Stromal cell of bone marrow (primary cell): ENCODE data around the gene NTF4.
"Not testable (repeated sequence)": the region's sequence is repeated elsewhere in the genome, so short reads cannot be mapped to it uniquely, and the experiment has no call there.

Experiments used
- DNase-seq: peaks from one replicate; pipeline ENCODE4 v3.0.0-alpha.2; 2012; ENCODE audit warnings: low read depth

NTF4 gene

DNA sequence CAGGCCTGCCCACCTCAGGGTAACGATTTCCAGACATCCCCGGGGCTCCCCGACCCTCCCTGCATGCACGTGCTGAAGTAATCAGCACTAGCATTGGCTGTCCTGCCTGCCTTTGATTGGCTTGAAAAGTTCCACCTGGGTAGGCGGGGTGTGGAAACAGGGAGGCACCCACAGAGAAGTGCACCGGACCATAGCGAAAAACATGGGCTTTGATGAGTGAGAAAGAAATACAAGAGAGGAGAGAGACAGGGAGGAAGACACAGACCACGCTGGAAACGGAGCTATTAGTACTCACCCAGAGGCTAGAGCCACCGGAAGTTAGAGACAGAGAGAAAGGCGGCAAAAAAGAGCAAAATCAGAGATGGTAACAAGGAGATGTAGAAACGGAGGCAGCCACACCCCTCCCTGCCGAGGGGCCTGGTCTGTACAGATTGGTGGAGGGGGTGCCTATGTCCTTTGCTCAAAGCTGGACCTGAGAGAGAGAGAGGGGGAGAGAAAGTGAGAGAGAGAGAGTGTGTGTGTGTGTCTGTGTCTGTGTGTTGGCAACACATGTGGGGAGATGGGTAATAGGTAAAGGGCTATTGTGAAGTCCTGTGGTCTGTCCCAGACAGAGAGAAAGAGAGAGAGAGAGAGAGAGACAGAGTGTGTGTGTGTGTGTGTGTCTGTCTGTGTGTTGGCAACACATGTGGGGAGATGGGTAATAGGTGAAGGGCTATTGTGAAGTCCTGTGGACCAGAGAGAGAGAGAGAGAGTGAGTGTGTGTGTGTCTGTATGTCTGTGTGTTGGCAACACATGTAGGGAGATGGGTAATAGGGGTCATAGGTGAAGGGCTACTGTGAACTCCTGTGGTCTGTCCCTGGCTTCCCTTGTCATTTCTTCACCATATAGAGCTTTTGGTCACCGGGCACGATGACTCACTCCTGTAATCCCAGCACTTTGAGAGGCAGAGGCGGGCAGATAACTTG is 43.4 kb downstream of the NTF4 start:
- no peak for DNase-seq

DNA sequence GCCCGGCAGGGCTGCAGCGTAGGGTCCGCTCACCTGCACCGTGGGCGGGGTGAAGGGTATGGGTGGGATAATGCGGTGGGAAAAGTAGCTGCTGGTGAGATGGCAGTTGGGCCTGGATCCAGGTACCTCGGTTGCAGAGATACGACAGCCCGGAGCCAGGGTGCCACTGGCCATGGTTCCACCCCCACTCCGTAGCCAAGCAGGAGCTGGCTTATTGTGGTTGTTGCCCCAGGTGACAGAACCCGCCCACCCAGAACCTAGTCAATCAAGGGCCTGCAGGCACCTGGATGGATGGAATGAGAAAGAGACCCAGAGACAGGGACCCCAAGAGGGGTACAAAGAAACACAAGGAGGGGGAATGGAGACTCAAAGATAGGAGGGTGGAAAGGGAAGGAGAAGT is 44.3 kb downstream of the NTF4 start:
- DNase-seq, result no peak

DNA sequence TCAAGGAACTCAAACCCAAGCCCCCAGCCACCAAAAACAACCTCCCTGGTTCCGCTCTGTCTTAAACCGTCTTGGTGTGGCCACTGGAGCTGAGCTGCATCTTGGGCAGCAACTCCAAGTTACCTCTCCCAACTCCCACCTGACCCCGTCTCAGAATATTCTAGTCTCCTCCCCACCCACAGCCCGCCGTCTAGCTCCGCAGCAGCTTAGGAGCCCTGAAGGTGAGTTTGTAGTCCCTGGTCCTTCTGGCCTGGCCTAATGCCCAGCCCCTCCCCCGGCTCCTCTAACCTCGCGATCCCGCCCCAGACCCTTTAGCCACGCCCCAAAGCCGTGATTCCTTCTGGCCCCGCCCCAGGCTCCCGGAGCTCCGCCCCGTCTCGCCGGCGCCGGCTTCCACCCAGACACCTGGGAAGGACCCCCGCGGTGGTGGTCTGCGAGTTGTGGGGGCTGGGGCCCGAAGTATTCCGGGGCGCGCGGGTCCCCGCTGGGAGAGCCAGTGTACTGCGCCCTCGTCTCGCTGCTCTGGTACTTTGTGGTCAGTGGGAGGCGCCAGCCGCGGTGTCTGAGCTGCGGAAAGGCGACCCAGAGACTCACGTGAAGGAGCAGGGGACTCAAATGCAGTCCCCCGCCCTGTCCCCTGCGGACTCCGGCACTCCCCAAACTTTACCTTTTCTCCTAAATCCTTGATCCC is 45.2 kb downstream of the NTF4 start:
- peak; percentile 3 for DNase-seq

DNA sequence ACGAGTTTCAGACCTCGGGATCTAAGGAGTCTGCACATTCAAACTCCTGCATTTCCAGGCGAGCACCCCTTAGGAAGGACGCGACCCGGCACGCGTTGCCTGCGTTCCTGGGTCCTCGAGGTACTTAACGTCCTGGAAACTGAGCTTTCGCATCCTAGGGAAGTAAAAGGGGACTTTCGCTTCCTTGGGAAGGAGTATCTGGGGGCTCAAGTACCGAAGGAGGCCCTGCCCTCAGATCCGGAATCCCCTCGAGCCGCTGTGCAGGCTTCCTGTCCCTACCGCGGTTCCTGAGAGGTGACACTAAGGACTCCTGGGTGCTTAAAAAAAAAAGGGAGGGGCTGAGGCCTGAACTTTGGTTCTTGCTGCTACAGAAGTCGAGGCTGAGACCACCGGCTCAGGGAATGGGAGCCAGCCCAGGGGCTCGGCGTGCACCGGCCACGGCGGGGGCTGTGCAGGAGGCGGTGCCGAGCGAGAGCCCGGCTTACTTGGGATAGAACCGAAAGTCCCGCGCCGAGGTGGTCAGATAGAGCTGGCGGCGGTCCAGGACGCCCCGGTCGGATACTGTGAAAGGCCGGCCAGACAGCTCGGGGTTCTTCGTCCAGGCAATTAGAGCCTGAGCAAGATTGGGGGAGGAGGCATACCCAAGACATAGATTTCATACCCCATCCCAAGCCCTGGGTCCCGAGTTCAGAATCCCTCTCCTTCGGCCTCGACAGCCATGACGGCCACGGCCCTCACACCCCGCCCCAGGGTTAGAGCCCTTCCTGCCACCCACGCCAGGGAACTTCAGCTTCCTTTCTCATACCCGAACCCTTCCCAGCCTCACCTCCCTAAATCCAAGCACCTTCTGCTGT is 46.0 kb downstream of the NTF4 start:
- DNase-seq, result not testable (repeated sequence)

DNA sequence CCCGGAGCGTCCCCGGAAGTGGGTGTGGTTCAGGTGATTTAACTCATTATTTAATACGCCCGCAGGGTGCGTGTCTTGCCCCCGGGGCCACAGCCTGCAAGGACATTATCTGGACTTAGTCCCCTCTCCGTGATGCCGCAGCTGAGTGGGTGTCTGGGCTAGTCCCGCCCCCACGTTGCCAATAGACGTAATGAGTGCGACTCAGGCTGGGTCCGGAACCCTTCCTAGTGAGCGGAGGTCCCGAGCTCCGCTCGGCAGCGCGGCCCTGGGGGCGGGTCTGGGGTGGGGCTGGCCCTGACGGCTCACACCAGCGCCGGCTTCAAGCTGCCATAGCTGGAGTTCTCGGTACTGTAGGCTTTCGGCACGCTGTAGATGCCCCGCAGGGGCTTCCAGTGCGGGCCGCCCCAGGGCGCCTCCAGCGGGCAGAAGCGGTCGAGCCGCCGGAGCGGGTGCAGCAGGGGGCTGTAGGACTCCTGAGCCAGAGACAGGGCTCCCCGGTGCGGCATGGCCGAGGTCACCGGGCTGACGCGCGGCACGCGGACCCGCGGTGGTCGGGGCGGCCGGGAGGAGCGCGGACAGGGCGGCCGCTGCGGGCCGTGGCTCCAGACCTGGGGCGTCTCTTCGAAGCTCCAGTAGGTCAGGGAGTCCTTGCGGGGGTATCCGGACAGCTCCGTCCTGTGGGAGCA is 46.8 kb downstream of the NTF4 start:
- DNase-seq, result no peak

DNA sequence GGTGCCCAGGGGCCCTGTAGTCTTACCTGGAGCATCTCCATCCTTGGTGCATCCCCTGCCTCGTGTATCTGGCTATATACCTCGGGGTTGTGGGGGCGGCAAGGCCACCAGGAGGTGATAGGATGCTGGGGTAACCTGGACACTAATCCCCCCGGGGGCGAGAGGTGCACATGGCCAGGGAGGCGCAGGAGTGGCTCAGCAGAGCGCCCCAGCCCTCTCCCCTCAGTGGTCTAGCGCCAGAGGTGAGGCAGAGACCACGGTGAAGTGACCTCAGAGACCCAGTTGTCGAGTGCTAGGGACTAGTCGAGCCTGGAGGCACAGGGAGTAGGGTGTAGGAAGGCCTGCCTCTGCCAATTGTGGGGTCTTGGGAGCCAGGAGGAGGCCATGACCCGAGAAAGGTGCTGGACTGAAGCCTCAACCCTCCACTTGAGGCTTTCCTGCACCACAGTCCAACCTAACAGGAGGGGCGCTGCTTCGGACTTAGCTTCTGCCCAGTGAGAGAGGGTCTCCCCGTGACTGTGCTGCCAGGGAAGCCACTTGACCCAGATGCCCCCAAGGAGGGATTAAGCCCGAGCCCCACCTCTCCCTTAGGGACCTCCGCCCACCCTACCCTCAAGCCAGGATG is 47.5 kb downstream of the NTF4 start, which contains the start of gene LHB:
LHB (minus strand) TSS at position 51 of the 625 bp plus-strand sequence; CDS start at position 41, 10 bp downstream.
- no peak for DNase-seq

DNA sequence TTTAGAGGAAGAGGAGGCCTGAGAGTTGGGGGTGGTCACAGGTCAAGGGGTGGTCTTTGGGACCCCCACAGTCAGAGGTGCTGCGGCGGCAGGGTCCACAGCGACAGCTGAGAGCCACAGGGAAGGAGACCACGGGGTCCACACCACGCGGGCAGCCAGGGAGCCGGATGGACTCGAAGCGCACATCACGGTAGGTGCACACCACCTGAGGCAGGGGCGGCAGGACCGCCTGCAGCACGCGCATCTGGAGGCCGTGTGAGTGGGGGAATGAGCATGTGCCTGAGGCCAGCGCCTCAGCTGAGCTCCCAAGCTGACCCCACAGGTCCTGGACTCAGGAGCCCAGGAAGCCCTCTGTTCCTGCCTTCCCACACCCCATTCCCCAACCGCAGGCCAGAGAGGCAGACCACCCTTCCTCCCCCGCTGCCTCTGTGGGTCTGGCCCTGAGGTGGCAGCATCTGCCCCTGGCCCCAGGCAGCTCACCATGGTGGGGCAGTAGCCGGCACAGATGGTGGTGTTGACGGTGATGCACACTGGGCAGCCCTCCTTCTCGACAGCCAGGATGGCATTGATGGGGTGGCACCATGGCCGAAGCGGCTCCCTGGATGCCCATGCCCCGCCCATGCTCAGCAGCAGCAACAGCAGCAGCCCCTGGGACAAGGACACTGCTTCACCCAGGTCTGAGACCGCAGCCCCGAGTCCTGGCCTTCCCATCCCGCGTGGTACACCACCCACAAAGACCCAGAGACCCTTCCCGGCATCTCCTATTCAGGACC is 48.4 kb downstream of the NTF4 start:
- no peak for DNase-seq

DNA sequence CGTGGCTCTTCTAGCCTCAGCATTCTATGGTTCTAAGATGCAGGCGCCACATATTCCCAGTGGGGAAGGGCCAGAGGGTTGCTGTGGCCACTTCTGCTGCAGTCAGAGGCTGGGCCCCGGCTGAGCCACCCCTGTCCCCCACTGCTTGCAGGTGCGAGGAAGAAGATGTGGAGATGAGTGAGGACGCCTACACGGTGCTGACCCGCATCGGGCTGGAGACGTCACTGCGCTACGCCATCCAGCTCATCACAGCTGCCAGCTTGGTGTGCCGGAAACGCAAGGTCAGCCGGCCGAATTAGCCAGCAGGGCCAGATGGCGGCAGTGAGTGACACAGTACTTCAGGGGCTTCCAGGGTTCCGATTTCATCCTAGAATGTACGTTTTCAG is 49.8 kb downstream of the NTF4 start:
- no peak for DNase-seq

DNA sequence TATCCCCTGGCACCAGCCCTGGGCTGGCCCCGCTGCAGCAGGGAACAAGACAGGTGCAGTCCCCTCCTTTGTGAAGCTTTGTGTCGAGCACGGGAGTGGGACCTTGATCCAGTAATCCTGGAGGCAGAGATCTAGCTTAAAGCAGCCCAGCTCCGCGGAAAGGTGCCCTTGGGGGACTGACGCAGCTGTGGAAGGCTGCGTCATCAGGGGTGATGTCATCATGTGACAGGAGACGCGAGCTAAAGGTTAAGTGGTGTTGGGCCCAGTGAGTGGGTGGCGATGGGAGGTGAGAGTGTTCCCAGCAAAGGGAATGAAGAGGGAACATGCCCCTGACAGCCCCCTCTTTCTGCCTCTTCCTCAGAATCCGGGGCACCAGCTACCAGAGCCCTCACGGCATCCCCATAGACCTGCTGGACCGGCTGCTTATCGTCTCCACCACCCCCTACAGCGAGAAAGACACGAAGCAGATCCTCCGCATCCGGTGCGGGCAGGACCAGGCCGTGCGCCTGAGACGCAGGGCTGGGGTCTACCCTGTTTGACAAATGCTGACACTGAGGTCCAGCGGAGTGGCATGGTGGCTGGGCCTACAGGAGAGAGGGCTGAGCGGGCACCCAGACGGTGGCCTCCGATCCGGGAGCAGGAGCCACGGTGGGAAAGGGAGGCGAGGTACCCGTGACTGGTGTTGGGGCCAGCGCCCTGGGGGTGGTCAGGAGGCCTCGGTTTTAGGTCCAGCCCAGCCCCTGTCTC is 50.3 kb downstream of the NTF4 start:
- no peak for DNase-seq

DNA sequence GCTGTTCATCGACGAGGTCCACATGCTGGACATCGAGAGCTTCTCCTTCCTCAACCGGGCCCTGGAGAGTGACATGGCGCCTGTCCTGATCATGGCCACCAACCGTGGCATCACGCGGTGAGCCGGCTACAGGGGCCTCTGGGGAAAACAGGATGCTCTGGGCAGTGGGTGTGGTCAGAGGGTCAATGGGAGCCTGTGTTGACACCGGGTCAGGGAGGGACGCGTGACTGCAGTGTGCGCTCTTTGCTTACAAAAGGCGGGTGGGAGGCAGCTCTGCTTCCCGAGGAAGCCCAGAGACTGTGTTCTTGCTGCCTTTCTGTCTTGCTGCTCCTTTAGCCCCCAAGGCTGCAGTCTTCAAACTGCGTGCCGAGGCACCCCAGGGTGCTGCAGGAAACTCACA is 53.4 kb downstream of the NTF4 start:
- DNase-seq, result no peak
